ENCODE measurements around the gene SCGB3A2.

SCGB3A2 gene

DNA sequence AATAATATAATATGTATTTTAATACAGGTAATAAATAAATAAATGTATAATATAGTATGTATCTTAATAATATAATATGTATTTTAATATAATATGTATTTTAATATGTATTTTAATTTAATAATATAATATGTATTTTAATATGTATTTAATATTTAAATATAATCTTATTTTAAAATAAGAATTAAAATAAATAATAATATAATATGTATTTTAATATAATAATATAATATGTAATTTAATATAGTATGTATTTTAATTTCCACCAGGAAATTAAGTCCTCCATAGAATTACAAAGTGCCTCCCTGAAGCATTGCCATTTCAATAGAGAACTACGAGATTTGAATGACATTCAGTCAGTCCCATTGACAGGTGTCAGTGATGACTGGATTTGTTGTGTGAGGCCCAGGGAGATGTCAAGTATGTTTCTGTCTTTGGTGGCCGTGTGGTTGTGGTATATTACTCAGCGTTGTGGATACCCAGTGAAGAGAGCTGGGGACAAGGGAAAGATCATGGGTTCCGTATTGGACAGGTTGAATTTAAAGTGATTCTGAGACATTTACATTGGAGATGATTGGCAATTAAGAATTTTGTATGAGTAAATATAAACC, 42.0 kb downstream of the SCGB3A2 start:
- Histone ChIP-seq H3K9me2 (ENCODE audit: low read depth, low read length) (no peaks in the 10 kb centered on the region), H3K27ac (ENCODE audit: low read depth, low read length, poor library complexity, severe bottlenecking) (no peak overlapping the region), H3K36me3 (ENCODE audit: insufficient read depth, low read length) (no peaks in the 10 kb centered on the region), H3K4me1 (ENCODE audit: insufficient read depth, low read length, severe bottlenecking) (no peaks in the 10 kb centered on the region), H4K20me1 (ENCODE audit: insufficient read depth, low read length) (no peaks in the 10 kb centered on the region), H3F3A (ENCODE audit: insufficient read depth, low read length) (no peaks in the 10 kb centered on the region), H3K27me3 (ENCODE audit: insufficient read depth, low read length) (no peaks in the 10 kb centered on the region), H2AFZ (ENCODE audit: low read length) (no peak overlapping the region), H3K9me3 (ENCODE audit: low read length) (no peaks in the 10 kb centered on the region), H3K9ac (ENCODE audit: low read length) (no peak overlapping the region), H3K79me2 (ENCODE audit: insufficient read depth, low read length) (no peaks in the 10 kb centered on the region), H3K4me3 (ENCODE audit: low read depth, low read length, poor library complexity, severe bottlenecking) (no peak overlapping the region), H3K4me2 (ENCODE audit: low read length) (no peak overlapping the region)
- no peak for TF ChIP-seq EZH2 (IDR thresholded peaks at IDR 0.05; ENCODE audit: borderline replicate concordance, low read length)
- TF ChIP-seq, protein P1, sequence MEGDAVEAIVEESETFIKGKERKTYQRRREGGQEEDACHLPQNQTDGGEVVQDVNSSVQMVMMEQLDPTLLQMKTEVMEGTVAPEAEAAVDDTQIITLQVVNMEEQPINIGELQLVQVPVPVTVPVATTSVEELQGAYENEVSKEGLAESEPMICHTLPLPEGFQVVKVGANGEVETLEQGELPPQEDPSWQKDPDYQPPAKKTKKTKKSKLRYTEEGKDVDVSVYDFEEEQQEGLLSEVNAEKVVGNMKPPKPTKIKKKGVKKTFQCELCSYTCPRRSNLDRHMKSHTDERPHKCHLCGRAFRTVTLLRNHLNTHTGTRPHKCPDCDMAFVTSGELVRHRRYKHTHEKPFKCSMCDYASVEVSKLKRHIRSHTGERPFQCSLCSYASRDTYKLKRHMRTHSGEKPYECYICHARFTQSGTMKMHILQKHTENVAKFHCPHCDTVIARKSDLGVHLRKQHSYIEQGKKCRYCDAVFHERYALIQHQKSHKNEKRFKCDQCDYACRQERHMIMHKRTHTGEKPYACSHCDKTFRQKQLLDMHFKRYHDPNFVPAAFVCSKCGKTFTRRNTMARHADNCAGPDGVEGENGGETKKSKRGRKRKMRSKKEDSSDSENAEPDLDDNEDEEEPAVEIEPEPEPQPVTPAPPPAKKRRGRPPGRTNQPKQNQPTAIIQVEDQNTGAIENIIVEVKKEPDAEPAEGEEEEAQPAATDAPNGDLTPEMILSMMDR (IDR thresholded peaks at IDR 0.05; ENCODE audit: low read length) = no peak

DNA sequence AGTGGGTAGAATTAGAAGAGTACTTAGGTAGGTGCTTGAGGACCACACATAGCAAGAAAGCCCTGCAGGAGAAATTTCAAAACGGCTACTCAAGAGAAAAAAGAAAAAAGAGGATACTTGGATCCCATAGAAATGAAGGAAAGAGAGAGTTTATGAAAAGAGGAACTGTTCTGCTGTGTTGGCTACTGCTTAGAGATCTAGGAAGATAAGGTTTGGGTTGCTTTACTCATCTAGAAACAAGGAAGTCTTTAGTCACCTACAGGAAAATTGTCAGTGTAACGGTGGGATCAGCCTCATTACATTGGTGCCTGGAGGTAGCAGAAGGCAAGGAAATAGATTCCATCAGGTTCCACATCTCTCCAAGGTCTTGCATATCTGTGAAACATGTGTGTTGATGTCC, 42.6 kb downstream of the SCGB3A2 start:
- Histone ChIP-seq H3K4me1 (ENCODE audit: insufficient read depth, low read length, severe bottlenecking) (no peaks in the 10 kb centered on the region), H3K36me3 (ENCODE audit: insufficient read depth, low read length) (no peaks in the 10 kb centered on the region), H3K9me3 (ENCODE audit: low read length) (no peaks in the 10 kb centered on the region), H2AFZ (ENCODE audit: low read length) (no peak overlapping the region), H4K20me1 (ENCODE audit: insufficient read depth, low read length) (no peaks in the 10 kb centered on the region), H3K27ac (ENCODE audit: low read depth, low read length, poor library complexity, severe bottlenecking) (no peak overlapping the region), H3K79me2 (ENCODE audit: insufficient read depth, low read length) (no peaks in the 10 kb centered on the region), H3K9ac (ENCODE audit: low read length) (no peak overlapping the region), H3F3A (ENCODE audit: insufficient read depth, low read length) (no peaks in the 10 kb centered on the region), H3K4me3 (ENCODE audit: low read depth, low read length, poor library complexity, severe bottlenecking) (no peak overlapping the region), H3K4me2 (ENCODE audit: low read length) (no peak overlapping the region), H3K27me3 (ENCODE audit: insufficient read depth, low read length) (no peaks in the 10 kb centered on the region), H3K9me2 (ENCODE audit: low read depth, low read length) (no peaks in the 10 kb centered on the region)
- no peak for TF ChIP-seq EZH2 (IDR thresholded peaks at IDR 0.05; ENCODE audit: borderline replicate concordance, low read length)
- TF ChIP-seq, protein P1 (IDR thresholded peaks at IDR 0.05; ENCODE audit: low read length) = no peak

DNA sequence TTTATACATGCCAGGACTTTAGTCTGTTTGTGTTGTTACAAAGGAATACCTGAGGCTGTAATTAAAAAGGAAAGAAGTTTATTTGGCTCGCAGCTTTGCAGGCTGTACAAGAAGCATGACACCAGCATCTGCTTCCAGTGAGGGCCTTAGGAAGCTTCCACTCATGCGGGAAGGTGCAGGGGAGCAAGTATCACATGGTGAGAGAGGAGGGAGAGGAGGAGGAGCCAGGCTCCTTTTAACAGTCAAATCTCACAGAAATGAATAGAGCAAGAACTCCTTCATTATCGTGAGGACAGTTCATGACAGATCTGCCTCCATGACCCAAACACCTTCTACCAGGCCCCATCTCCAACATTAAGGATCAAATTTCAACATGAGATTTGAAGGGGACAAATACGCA, 46.5 kb downstream of the SCGB3A2 start:
- Histone ChIP-seq H3K4me2 (ENCODE audit: low read length) (no peak overlapping the region), H3K9ac (ENCODE audit: low read length) (no peak overlapping the region), H3K4me1 (ENCODE audit: insufficient read depth, low read length, severe bottlenecking) (no peaks in the 10 kb centered on the region), H2AFZ (ENCODE audit: low read length) (no peak overlapping the region), H3K27ac (ENCODE audit: low read depth, low read length, poor library complexity, severe bottlenecking) (no peak overlapping the region), H3K9me3 (ENCODE audit: low read length) (no peaks in the 10 kb centered on the region), H3K79me2 (ENCODE audit: insufficient read depth, low read length) (no peaks in the 10 kb centered on the region), H3K36me3 (ENCODE audit: insufficient read depth, low read length) (no peaks in the 10 kb centered on the region), H3K9me2 (ENCODE audit: low read depth, low read length) (no peaks in the 10 kb centered on the region), H3F3A (ENCODE audit: insufficient read depth, low read length) (no peaks in the 10 kb centered on the region), H3K27me3 (ENCODE audit: insufficient read depth, low read length) (no peaks in the 10 kb centered on the region), H4K20me1 (ENCODE audit: insufficient read depth, low read length) (no peaks in the 10 kb centered on the region), H3K4me3 (ENCODE audit: low read depth, low read length, poor library complexity, severe bottlenecking) (no peak overlapping the region)
- TF ChIP-seq, protein P1 (IDR thresholded peaks at IDR 0.05; ENCODE audit: low read length) = no peak
- no peak for TF ChIP-seq EZH2 (IDR thresholded peaks at IDR 0.05; ENCODE audit: borderline replicate concordance, low read length)
